GM18907 (cell line): Measurements from ENCODE around the gene TRIM42.

Source experiments
- ATAC-seq: cut with Tn5 transposase; IDR thresholded peaks from one replicate; pipeline ENCODE4 v1.9.1; 2021; ENCODE audit warnings: mild to moderate bottlenecking, moderate library complexity; ENCODE audit not compliant: unreplicated experiment

TRIM42 gene

GRCh38 chr3:140709751-140710150, 31.9 kb downstream of the TRIM42 start:
- ATAC-seq = no peak

- ATAC-seq = no peak
Measured at GRCh38 chr3:140710711-140711389, 33.0 kb downstream of the TRIM42 start.

GRCh38 chr3:140711390-140712035, 33.6 kb downstream of the TRIM42 start:
- ATAC-seq = no peak

- ATAC-seq = no peak
Measured at GRCh38 chr3:140712301-140712700, 34.4 kb downstream of the TRIM42 start.

GRCh38 chr3:140715035-140715434, 37.2 kb downstream of the TRIM42 start:
- ATAC-seq = no peak

- no peak for ATAC-seq
Measured at GRCh38 chr3:140717921-140718320, 40.1 kb downstream of the TRIM42 start.

- no peak for ATAC-seq
Measured at GRCh38 chr3:140719841-140720614, 42.2 kb downstream of the TRIM42 start.

- ATAC-seq = no peak
Measured at GRCh38 chr3:140723576-140723975, 45.7 kb downstream of the TRIM42 start.

GRCh38 chr3:140724856-140725812, 47.3 kb downstream of the TRIM42 start:
- peak; percentile 87 for ATAC-seq

GRCh38 chr3:140726066-140726465, 48.2 kb downstream of the TRIM42 start:
- ATAC-seq = no peak

- ATAC-seq = no peak
Measured at GRCh38 chr3:140727886-140728285, 50.0 kb downstream of the TRIM42 start.

GRCh38 chr3:140731440-140732119, 53.7 kb downstream of the TRIM42 start:
- ATAC-seq = peak; percentile 89

GRCh38 chr3:140733623-140734022, 55.8 kb downstream of the TRIM42 start:
- ATAC-seq = no peak

GRCh38 chr3:140736863-140737460, 59.1 kb downstream of the TRIM42 start:
- ATAC-seq = no peak

GRCh38 chr3:140742116-140742515, 64.3 kb downstream of the TRIM42 start:
- no peak for ATAC-seq

- no peak for ATAC-seq
Measured at GRCh38 chr3:140748171-140748570, 70.3 kb downstream of the TRIM42 start.

GRCh38 chr3:140748903-140749302, 71.0 kb downstream of the TRIM42 start:
- ATAC-seq = no peak
